AG09319 (cell line): ENCODE measurements around the gene TAS2R8.
"Not testable (repeated sequence)": the region's sequence is repeated elsewhere in the genome, so short reads cannot be mapped to it uniquely, and the experiment has no call there.

Experiments
- DNase-seq: peaks from one replicate; pipeline ENCODE4 v3.0.0-alpha.2; 2010; ENCODE audit warnings: low read depth; ENCODE audit errors: extremely low read depth
- TF ChIP-seq, protein P1 (sequence below): IDR thresholded peaks from 2 replicates; pipeline ENCODE4 v1.5.1; 2011; ENCODE audit warnings: low read depth, mild to moderate bottlenecking, inconsistent platforms, low read length, moderate library complexity

Gene TAS2R8

DNA sequence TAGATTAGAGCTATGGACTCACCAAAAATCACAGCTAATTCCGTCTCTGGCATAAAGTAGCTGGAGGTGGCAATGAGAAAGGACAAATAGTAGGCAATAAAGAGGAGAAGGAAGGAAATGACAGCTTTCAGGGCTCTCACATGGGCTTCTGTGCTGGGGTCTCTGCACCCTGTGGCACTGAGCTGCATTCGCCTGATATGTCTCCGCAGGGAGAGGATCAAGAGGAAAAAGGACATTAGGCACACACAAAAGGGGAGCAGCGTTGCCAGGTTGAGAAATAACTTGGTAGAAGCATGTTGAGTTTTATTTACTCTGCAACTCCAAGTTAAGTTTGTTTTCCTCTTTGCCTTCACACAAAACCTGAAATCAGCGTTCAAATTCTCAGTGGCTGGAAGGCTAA lies 5.3 kb downstream of the TAS2R8 start:
- DNase-seq: no peak
- TF ChIP-seq, protein P1, sequence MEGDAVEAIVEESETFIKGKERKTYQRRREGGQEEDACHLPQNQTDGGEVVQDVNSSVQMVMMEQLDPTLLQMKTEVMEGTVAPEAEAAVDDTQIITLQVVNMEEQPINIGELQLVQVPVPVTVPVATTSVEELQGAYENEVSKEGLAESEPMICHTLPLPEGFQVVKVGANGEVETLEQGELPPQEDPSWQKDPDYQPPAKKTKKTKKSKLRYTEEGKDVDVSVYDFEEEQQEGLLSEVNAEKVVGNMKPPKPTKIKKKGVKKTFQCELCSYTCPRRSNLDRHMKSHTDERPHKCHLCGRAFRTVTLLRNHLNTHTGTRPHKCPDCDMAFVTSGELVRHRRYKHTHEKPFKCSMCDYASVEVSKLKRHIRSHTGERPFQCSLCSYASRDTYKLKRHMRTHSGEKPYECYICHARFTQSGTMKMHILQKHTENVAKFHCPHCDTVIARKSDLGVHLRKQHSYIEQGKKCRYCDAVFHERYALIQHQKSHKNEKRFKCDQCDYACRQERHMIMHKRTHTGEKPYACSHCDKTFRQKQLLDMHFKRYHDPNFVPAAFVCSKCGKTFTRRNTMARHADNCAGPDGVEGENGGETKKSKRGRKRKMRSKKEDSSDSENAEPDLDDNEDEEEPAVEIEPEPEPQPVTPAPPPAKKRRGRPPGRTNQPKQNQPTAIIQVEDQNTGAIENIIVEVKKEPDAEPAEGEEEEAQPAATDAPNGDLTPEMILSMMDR: no peak

DNA sequence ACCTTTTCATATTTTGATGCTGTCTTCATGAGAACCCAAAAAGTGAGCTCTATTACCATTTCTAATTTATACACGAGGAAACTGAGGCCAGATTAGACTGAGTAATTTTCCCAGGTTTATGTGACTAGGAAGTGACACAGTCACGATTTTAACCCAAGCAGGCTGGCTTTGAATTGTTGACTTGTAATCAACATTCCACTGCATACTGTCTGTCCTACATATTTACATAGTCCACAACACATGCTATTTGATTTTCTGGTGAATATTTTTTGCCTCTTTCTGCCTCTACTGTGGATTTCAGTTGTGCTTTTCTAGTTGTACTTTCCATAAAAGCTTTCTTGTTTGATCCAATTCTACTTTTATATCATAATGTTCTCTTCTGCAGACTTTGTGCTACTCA lies 12.9 kb downstream of the TAS2R8 start:
- TF ChIP-seq, protein P1: no peak
- no peak for DNase-seq

DNA sequence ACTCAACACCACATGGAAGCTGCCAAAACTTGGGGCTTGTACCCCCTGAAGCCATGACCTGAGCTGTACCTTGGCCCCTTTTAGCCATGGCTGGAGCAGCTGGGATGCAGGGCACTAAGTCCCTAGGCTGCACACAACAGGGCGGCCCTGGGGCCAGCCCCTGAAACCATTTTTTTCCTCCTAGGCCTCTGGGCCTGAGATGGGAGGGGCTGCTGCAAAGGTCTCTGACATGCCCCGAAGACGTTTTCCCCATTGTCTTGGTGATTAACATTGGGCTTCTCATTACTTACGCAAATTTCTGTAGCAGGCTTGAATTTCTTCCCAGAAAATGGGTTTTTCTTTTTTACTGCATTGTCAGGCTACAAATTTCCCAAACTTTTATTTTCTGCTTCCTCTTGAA lies 15.3 kb downstream of the TAS2R8 start:
- DNase-seq: not testable (repeated sequence)

DNA sequence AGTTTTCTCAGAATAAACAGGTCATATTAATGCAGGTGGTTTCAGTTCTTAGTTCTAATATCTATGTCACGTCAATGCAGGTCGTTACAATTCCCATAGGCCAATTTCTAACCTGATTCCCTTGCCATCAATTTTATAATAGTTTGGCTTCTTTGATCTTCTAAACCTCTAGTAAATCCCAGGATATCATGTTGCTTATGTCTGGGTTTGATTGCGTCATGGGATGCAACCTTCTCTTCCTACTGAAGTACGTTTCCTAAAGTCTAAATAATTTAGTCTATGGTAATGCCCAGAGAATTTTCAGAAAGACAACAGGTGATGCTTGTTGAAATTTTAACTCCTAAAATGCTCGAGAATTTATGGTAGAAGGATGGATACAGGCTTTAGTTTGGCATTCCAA lies 23.8 kb downstream of the TAS2R8 start:
- TF ChIP-seq, protein P1: no peak
- DNase-seq: no peak

DNA sequence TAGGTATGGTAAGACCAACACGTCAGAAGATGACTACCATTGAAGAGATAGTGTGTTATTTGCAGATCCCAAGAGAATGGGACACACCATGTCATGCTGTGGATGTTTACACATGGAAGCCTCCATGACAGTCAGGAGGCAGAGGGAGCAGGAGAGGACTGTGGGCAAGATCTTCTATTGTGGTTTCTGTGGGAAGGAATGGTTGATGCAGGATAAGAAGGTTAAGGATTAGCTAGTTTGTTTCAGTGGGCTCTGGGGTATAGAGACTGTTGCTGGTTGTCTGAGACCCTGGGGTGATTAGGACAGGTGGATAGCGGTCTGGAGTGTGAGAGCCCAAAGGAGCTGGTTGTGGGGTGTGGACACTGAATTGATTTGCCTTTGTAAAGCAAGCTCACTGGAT lies 28.0 kb downstream of the TAS2R8 start:
- no peak for DNase-seq
- TF ChIP-seq, protein P1: no peak

DNA sequence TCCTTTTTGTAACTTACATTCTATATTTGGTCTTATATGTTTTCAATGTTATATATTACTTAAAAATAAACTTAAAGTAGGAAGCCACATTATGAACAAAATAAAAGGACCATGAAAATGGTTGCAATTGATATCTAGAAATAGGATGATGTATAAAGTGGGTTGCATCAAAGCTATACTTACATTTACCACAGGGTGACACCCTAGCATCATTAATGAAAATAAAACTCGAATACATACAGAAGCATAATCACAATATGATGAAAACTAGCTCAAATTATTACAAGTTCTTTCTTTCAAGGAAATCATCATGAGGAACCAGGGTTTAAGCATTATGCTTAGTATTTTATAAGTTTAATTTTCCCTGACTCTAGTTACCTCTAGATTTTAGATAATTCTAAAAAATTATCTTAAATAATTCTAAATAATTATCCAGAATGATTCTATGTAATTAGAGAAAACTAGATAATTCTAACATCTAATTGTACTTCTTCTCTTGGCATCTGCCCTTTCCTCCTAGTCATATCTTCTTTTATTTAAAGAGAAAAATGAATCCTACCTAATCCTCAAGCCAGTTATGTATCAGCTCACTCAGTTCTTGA lies 35.9 kb downstream of the TAS2R8 start:
- TF ChIP-seq, protein P1: peak; percentile 60
- DNase-seq: peak; percentile 7

DNA sequence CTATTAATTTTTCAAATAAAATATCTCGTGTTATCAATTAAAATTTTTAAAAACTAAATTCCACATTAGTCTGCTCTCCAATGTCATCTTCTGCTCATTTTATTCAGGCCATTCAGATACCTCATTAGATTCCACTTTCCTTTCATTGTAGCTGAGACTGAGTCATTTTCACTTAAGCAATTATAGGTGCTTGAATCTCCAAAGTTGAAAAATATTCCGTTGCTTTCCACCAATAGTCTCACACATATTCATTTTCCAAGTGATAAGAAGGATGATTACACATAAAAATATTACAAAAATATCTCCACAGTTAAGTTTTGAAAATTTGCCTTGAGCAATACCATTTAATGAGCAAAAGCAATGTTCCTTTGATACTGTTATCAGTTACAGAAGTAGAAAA lies 47.4 kb downstream of the TAS2R8 start:
- TF ChIP-seq, protein P1: no peak
- no peak for DNase-seq

DNA sequence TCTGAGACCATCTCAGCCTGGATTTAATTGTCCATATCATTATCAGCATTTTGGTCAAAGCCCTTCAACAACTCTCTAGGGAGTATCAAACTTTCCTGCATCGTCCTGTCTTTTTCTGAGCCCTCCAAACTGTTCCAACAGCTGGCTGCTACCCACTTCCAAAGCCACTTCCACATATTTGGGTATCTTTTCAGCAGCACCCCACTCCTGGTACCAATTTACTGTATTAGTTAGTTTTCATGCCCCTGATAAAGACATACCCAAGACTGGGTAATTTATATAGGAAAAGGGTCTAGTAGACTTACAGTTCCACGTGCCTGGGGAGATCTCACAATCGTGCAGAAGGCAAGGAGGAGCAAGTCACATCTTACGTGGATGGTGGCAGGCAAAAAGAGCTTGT lies 50.9 kb downstream of the TAS2R8 start:
- TF ChIP-seq, protein P1: no peak
- DNase-seq: no peak
